Uterus (tissue), 2 donors: ENCODE data around the gene THEMIS.

ENCODE experiments used
- CTCF ChIP-seq, 4 experiments: fragments of 200-600 bp in 2 of 4; fragments of 450-650 bp in 2 of 4; sonication (generic) in 2 of 4; IDR thresholded peaks; one replicate each; pipeline ENCODE4 v1.5.1; 2016 to 2019; ENCODE audit warnings: antibody characterized with exemption in 4 of 4, mild to moderate bottlenecking in 2 of 4, moderate library complexity in 1 of 4
- POLR2A ChIP-seq, 2 donors: fragments of 450-650 bp; IDR thresholded peaks; one replicate each; pipeline ENCODE4 v1.6.1; 2016; ENCODE audit warnings: antibody characterized with exemption in 2 of 2, mild to moderate bottlenecking in 1 of 2, moderate library complexity in 1 of 2

- no peak for TF ChIP-seq CTCF (IDR thresholded peaks at IDR 0.05)
- TF ChIP-seq POLR2A (IDR thresholded peaks at IDR 0.05), result no peak
Observed at GRCh38 chr6:127945434-127946097, 44.7 kb upstream of the THEMIS start.
